GM12801 (cell line): ENCODE results near the gene STK39.

Source experiments
- TF ChIP-seq, protein P1 (sequence below): IDR thresholded peaks from one replicate; pipeline ENCODE4 v1.5.1; 2011; ENCODE audit warnings: control low read depth; ENCODE audit not compliant: insufficient read length; ENCODE audit errors: extremely low read depth

Gene STK39

DNA sequence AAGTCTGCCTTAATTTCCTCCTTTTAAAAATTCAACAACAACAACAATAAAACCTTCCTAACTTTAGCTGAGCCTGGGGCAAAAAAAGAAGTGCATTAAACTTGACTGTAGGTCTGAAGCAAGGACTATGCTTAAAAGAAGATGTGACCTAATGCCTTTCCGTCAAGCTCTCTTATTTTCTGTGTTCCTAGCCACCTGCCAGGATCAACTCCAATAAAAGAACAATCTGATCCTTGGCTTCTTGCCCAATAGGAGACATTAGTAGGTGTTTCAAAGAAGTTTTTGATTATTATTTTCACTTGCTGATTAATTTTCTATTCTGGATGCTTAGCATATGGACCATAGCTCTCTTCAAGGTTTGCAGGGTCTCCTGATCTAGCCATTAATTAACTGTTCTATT, 237.5 kb downstream of the STK39 start:
- TF ChIP-seq, protein P1, sequence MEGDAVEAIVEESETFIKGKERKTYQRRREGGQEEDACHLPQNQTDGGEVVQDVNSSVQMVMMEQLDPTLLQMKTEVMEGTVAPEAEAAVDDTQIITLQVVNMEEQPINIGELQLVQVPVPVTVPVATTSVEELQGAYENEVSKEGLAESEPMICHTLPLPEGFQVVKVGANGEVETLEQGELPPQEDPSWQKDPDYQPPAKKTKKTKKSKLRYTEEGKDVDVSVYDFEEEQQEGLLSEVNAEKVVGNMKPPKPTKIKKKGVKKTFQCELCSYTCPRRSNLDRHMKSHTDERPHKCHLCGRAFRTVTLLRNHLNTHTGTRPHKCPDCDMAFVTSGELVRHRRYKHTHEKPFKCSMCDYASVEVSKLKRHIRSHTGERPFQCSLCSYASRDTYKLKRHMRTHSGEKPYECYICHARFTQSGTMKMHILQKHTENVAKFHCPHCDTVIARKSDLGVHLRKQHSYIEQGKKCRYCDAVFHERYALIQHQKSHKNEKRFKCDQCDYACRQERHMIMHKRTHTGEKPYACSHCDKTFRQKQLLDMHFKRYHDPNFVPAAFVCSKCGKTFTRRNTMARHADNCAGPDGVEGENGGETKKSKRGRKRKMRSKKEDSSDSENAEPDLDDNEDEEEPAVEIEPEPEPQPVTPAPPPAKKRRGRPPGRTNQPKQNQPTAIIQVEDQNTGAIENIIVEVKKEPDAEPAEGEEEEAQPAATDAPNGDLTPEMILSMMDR, result no peak

DNA sequence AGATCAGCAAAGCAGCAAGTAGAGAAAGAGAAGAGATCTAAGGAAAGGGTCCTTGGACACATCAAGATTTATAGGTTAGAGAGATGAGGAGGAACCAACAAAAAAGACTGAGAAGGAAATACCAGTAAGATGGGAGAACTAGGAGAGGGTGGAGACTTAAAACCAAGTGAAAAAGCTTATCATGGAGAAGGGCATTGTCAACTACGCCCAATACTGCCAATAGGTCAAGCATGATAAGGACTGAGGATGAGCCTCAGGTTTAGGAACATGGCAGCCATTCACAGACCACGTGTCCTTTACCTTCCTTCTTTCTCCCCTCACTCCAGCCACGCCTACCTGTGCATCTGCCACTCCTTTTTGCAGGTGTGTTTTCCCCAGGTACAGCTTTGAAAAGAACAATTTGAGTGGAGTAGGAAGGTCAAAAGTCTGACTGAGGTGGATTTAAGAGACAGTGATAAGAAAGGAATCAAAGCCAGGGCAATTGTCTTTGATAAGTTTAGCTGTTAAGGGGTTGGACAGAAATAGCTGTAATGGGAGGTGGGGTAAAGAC, 238.7 kb downstream of the STK39 start:
- TF ChIP-seq, protein P1, result no peak

DNA sequence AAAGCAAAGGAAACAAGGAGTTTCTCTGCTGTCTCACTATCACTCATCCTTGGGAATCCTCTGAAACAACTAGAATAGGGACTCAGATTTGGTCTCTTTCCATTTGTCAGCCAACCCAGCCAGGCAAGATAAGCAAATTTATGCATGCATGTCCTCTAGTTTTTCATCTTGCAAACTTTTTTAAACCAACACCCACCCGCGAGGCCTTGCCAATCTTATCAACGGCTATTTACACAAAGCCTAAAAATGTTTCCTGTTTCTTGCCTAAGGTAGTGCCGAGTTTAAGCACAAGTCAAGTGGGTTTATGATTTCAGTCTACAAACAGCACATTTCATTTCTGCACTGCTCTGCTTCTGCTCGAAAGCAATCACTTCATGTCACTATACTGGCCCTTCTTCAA, 240.9 kb downstream of the STK39 start:
- TF ChIP-seq, protein P1, result no peak

DNA sequence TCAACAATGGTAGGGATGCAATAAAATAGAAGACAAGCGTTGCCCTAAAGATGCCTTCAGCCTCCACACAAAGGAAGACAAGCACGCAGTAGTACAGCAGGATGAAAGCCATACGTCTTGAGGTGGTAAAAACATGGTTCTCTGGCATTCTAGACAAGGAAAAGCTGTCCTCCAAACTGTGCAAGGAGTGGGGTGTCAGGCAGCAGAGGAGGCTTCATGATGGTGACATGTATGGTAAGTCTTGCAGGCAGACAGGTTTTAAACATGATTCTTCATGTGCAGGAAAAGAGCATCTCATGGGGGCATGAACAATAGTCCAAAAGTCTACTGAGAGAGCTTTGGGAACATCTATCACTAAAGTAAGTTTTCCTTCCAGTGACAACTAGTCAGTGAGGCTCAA, 241.8 kb downstream of the STK39 start:
- TF ChIP-seq, protein P1, result no peak

DNA sequence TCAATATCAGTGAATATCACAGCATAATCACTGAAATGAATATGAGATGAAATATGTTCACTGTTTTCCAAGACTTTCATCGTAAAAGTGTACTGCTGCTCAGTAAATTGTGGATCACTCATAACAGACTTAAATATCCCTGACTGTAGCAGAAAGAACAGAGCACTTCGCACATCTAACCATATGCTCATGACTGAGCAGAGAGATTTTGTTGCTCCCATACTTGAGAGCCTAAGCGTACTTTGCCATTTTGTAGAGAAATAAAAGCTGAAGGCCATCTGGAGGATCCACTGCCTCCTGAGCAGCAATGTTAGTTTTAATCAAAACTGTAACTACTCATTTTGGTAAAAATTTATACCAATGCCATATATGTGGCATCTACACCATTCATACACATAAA, 243.5 kb downstream of the STK39 start:
- TF ChIP-seq, protein P1, result no peak

DNA sequence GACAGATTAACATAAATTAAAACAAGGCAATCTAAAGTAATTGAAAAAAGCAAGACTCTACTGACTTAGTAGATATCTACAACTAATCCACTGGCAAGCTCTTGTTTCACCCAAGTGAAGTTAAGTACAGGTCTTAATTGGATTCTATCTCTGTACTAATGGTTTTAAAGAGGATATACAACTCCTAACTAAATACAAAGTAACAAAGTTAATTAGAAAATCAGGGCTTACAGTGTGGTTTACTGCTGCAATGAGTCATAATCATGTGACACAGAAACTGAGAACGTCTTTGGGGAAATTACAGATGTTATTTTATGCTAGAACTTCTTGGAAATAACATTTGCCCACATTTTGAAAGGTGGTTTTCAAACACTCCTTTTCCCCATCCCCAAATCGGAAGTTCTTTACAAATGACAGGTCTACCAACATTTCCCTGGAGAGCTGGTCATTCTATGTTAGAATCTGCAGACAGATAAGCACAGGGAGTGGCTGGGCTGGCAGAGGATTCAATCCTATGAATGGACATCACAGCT, 245.3 kb downstream of the STK39 start:
- TF ChIP-seq, protein P1, result no peak

DNA sequence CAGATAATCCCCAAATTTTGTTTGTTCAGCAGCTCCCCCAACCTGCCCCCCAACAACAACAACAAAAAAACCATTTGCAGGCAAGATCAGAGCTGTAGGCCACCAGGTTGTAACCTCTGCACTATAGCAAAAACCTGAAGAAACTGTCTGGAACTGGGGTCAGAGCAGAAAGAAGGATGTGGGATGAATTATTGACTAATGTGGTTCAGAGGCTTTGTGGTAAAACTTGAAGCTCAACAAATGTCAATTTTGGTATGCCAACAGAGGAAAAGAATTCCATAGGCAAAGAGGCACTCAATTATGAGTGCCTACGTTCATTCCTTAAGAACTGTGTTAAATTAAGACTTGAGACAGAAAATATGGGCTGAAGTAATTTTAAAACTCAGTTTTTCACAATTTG, 255.1 kb downstream of the STK39 start:
- TF ChIP-seq, protein P1, result no peak

DNA sequence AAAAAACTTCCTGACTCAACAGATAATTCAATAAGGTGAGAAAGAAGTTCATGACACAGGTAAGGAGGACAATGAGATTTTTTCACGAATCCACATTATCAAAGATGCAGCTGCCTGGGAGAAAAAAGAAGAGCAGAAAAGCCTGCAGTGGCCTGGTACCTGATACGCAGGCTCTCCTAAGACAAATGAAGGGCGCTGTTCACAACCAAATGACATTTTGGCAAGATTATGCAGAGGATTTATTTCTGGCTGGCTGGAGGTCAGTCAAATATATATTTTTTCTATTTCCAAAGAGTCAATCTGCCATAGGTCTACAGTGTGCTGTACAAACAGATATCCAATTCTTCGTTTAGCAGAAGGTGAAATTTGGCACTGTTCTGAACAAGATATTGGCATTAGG, 257.3 kb downstream of the STK39 start:
- TF ChIP-seq, protein P1, result no peak
